Activated CD8-positive, alpha-beta memory T cell treated with anti-CD3 and anti-CD28 coated beads, Interleukin-2, amount 50 U/mL, for 1 hour (primary cell): Measurements from ENCODE around the gene COPZ2.
"Not testable (repeated sequence)": the region's sequence is repeated elsewhere in the genome, so short reads cannot be mapped to it uniquely, and the experiment has no call there.

ENCODE experiments used
- DNase-seq: peaks from one replicate; pipeline ENCODE4 v3.0.0-alpha.2; 2020; ENCODE audit errors: extremely low read depth

Gene COPZ2, protein sequence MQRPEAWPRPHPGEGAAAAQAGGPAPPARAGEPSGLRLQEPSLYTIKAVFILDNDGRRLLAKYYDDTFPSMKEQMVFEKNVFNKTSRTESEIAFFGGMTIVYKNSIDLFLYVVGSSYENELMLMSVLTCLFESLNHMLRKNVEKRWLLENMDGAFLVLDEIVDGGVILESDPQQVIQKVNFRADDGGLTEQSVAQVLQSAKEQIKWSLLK

DNA sequence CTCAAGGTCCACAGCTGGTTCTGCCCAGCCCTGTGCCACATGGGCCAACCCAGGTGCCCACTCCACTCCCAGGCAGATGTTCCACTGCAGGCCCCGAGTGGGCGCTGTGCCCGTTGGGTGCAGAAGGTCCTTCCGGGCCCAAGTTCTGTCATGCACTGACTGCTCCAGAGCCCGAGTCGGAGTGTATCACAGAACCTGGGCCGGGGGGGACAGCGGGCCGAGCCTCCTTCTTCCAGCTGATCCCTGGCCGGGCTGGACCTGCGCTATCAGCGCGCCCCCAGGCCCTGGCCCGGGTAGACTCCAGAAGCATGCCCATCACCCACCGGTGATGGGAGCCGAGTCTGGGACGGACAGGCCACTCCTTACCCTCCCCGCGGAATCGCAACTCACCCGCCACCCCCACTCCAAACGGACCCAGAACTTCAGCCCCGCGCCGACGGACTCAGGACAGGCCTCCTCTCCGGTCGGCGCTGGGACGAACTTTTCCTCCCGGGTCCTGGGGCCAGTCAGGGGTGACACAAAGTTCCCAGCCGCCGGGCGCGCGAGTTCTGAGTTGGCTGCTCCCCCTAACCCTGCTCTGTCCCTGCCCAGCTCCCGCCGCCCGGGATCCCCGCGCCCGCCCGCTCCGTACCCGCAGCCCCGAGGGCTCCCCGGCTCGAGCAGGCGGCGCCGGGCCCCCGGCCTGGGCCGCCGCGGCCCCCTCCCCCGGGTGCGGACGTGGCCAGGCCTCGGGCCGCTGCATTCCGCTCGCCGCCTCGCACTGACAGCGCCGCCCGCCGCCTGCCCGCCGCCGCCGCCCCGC, at the start of gene COPZ2:
Gene COPZ2 (minus strand): TSS at position 762 of the 802 bp plus-strand sequence. CDS start 20 bp downstream, at position 742.
- DNase-seq, result no peak

GRCh38 chr17:48084932-48085331, 47.3 kb upstream of the COPZ2 start:
- no peak for DNase-seq

DNA sequence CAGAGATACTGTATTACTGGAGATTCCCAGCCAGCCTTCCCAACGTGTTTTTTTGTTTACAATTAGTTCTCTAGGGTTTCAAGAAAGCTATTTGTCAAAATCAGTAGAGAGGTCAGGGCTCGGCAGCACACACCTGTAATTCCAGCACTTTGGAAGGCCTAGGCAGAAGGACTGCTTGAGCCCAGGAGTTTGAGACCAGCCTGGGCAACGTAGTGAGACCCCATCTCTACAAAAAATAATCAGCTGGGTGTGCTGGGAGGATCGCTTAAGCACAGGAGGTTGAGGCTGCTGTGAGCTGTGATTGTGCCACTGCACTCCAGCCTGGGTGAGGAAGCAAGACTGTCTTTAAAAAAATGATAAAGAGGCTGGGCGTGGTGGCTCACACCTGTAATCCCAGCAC, 44.3 kb upstream of the COPZ2 start:
- no peak for DNase-seq

DNA sequence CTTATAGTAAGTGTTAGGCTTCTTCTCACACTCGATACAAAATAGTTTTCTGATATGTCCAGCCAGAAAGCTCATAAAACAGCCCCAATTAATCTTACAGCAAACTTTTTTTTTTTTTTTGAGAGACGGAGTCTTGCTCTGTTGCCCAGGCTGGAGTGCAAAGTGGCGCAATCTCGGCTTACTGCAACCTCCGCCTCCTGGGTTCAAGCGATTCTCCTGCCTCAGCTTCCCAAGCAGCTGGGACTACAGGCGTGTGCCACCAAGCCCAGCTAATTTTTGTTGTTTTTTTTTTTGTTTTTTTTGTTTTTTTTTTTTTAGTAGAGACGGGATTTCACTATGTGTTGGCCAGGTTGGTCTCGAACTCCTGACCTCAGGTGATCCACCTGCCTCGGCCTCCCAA, 39.6 kb upstream of the COPZ2 start:
- not testable (repeated sequence) for DNase-seq

- DNase-seq, result peak; percentile 38
Observed at GRCh38 chr17:48074322-48075081, 36.9 kb upstream of the COPZ2 start.

GRCh38 chr17:48073566-48074094, 36.0 kb upstream of the COPZ2 start:
- DNase-seq, result not testable (repeated sequence)

- DNase-seq, result not testable (repeated sequence)
Observed at GRCh38 chr17:48072811-48073210, 35.2 kb upstream of the COPZ2 start.

DNA sequence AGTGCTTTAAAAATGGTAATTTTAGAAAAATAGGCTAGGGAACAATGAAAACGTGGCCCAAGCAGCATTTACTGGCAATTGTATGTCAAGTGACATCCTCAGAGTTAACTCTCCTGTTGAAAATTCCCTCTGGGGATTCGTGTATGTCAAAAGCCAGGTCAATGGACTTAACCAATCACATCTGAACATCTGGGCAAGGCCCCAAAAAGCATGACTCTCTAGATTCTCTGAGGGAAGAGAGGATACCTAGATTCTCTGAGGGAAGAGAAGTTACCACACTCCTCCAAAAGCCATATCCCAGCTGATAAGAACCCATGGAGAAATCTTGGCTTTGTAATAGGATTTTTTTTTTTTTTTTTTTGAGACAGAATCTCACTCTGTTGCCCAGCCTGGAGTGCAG, 34.1 kb upstream of the COPZ2 start:
- no peak for DNase-seq

DNA sequence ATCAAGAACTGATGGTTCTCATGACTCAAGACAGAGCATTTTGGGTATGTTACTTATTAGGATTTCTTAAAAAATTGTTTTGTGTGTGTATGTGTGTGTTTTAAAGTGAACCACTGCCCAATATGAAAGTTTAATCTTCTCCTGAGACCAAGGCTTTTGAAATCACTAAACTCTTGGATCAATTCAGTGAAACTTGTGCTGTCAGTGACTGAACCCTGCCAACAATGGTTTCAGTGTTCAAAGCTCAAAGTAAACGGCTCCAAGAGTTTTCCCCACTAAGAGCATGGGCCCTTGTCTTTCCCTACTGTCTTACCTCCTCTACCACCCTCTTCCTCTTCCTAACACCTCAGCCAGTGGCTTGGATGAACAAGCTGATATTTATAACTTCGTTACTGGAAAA, 32.6 kb upstream of the COPZ2 start:
- DNase-seq, result no peak

- DNase-seq, result no peak
Observed at GRCh38 chr17:48068491-48068961, 30.9 kb upstream of the COPZ2 start.

- not testable (repeated sequence) for DNase-seq
Observed at GRCh38 chr17:48067808-48068207, 30.2 kb upstream of the COPZ2 start.

DNA sequence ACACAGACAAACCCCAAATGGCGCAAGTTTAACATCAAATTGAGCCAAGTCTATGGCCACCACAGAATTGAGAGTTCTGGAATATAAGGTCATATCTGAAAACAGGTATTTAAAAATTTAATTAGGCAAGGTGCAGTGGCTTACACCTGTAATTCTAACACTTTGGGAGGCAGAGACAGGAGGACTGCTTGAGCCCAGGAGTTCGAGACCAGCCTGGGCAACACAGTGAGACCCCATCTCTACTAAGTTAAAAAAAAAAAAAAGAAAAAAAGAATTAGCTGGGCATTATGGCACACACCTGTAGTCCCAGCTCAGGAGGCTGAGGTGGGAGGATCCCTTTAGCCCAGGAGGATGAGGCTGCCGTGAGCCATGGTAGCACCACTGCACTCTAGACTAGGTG, 29.6 kb upstream of the COPZ2 start:
- no peak for DNase-seq

GRCh38 chr17:48066656-48067055, 29.1 kb upstream of the COPZ2 start:
- no peak for DNase-seq

DNA sequence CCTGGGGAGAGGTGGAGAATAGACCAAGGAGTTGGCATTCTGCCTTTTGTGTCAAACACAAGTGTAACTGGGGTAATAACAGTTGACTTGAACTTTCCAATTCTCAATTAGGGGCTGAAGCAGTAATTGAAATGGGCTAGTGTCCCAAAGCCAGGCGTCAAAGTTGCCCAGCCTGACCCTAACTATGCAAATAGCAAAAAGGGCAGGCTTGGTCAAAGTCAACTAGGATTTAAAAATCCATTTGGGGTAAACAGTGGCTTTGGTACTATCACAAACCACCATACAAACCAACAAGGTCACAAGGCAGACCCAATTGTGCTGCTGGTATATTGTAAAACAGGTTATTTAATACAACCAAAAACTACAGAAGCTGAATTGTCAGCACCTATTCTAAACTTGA, 28.6 kb upstream of the COPZ2 start:
- no peak for DNase-seq

DNA sequence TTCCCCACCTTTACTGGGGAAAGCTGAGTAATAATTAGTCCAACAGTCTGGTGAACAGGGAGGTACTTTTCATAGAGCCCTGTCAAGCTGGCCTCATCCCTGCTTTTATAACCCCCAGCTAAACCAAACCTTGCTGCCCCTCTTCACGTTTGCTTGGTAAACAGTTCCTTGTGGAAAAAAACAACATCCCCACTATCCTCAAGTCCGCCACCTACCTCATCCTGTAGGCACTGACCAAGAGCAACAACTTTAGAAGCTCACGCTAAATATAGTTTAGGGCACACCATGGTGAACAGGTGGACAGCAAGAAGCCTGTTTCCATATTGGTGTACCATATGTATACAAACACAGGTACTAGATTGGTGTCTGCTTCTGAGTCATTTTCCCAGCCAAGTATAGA, 27.0 kb upstream of the COPZ2 start:
- DNase-seq, result no peak

DNA sequence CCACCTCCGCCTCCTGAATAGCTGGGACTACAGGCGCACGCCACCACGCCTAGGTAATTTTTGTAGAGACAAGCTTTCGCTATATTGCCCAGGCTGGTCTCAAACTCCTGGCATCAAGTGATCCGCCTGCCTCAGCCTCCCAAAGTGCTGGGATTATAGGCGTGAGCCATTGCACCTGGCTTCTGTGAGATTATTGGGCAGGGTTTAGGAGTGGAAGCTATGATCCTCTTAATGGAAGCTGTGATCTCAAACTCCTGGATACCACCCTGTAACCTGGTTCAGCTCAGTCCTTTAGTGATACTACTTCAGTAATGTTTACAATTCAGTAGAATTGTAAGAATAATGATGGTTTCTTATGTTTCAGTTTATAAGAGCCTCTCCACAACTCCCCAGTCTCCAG, 24.7 kb upstream of the COPZ2 start:
- no peak for DNase-seq

GRCh38 chr17:48060249-48060648, 22.7 kb upstream of the COPZ2 start:
- no peak for DNase-seq

GRCh38 chr17:48059125-48059668, 21.6 kb upstream of the COPZ2 start:
- DNase-seq, result no peak

DNA sequence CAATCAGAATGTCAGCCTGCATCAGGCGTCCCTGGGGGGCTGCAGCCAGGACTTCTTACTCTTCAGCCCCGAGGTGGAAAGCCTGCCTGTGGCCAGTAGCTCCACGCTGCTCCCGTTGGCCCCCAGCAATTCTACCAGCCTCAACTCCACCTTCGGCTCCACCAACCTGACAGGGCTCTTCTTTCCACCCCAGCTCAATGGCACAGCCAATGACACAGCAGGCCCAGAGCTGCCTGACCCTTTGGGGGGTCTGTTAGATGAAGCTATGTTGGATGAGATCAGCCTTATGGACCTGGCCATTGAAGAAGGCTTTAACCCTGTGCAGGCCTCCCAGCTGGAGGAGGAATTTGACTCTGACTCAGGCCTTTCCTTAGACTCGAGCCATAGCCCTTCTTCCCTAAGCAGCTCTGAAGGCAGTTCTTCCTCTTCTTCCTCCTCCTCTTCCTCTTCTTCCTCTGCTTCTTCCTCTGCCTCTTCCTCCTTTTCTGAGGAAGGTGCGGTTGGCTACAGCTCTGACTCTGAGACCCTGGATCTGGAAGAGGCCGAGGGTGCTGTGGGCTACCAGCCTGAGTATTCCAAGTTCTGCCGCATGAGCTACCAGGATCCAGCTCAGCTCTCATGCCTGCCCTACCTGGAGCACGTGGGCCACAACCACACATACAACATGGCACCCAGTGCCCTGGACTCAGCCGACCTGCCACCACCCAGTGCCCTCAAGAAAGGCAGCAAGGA, 21.0 kb upstream of the COPZ2 start:
- DNase-seq, result no peak

DNA sequence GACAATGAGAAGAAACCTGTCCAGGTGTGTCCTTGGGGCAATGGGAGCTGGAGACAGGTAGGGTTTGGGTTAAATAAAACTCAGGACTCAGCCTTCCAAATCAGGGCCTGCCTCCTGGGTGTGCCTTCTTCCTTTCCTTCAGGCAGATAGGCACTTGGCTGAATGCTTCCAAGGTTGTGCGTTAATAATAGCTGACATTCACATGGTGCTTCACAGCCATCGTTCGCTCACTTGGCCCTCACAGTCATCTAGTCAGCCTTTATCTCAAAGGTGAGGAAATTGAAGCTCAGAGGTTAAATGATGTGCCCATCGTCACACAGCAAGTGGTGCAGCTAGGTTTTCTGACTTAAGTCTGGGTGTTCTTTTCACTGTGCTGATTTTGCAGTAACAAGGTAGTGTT, 20.0 kb upstream of the COPZ2 start:
- DNase-seq, result no peak

- no peak for DNase-seq
Observed at GRCh38 chr17:48056879-48057278, 19.3 kb upstream of the COPZ2 start.
